ENCODE results near the gene MYL2. TPM values are rescaled to one million over a fixed set of nuclear protein-coding genes. Genes with fewer than 3 reads are reported as not detected.
A peak's percentile ranks its signal among the peaks of the same experiment; 100 is the strongest.

Gene MYL2
- total RNA-seq, 3 donors from 2014 or later (not counting 1 experiment from before 2014, with no cell fraction given): not detected

DNA sequence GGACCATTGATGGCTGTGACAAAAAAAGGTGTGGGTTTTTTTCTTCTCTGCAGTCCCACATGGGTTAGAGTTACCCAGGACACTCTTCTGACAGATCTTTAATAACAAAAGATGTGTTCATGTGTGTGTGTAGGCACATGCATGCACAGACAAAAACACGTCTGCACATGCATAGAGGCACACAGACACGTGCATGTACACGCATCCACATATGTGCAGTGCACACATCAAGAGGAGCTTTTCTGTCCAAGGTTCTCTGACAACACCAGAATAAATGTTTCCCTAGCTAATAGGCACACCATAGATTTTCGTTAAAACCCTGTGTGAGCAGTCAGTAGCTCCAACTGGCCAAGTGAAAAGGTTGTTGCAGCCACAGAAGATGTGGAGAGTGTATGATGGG is 2.8 kb upstream of the MYL2 start:
- H3K9me3 ChIP-seq (ENCODE audit: control insufficient read depth, insufficient read depth, low read length): no peaks in the 10 kb centered on the region
- H3K4me1 ChIP-seq (ENCODE audit: control insufficient read depth, insufficient read depth, low read length): no peaks in the 10 kb centered on the region
- Mint-ChIP-seq H3K9me3 (no peaks in the 10 kb centered on the region), H3K27ac (no peak overlapping the region), H3K36me3 (no peaks in the 10 kb centered on the region), H3K4me3 (no peak overlapping the region), H3K27me3 (ENCODE audit: low read depth in 2 of 2) (peaks cover 0 to 15% of the 10 kb centered on the region in 2 donors), H3K4me1 (no peaks in the 10 kb centered on the region)
- intact Hi-C loops (cut with micrococcal nuclease): no loop called here
- TF ChIP-seq, protein P1, sequence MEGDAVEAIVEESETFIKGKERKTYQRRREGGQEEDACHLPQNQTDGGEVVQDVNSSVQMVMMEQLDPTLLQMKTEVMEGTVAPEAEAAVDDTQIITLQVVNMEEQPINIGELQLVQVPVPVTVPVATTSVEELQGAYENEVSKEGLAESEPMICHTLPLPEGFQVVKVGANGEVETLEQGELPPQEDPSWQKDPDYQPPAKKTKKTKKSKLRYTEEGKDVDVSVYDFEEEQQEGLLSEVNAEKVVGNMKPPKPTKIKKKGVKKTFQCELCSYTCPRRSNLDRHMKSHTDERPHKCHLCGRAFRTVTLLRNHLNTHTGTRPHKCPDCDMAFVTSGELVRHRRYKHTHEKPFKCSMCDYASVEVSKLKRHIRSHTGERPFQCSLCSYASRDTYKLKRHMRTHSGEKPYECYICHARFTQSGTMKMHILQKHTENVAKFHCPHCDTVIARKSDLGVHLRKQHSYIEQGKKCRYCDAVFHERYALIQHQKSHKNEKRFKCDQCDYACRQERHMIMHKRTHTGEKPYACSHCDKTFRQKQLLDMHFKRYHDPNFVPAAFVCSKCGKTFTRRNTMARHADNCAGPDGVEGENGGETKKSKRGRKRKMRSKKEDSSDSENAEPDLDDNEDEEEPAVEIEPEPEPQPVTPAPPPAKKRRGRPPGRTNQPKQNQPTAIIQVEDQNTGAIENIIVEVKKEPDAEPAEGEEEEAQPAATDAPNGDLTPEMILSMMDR (IDR thresholded peaks at IDR 0.05): no peak
- no peak overlapping the region for H3K27ac ChIP-seq (ENCODE audit: low read length)
- WGBS (ENCODE audit: insufficient coverage): 86% methylated on average over 4 of the region's 4 CpGs
- DNase-seq (no peak), ATAC-seq (no peak)
- H3K36me3 ChIP-seq (ENCODE audit: control insufficient read depth, insufficient read depth, low read length): no peaks in the 10 kb centered on the region
- H3K4me3 ChIP-seq (ENCODE audit: low read length): no peak overlapping the region
- no peaks in the 10 kb centered on the region for H3K27me3 ChIP-seq (ENCODE audit: control insufficient read depth, insufficient read depth, low read length)

DNA sequence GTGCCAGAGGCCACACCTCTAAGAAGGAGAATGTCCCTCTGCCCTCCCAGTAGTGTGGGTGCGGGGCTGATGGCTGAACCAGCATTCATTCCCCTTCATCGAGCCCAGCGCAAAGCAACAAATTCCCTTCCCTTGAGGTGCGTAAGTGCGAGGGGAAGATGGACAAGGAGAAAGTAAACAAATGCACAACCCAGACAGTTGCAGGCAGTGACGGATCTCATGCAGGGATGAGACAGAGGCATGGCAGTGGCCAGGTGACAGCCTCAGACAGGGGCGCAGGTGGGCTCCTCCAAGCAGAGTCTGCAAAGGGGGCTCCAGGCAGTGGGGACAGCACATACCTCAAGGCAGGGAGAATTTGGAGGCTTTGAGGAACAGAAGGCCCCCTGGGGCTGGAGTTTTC is 2.3 kb upstream of the MYL2 start:
- Mint-ChIP-seq H3K27ac (no peak overlapping the region), H3K4me1 (no peaks in the 10 kb centered on the region), H3K36me3 (no peaks in the 10 kb centered on the region), H3K4me3 (no peak overlapping the region), H3K9me3 (no peaks in the 10 kb centered on the region), H3K27me3 (ENCODE audit: low read depth in 2 of 2) (peaks cover 0 to 18% of the 10 kb centered on the region in 2 donors)
- TF ChIP-seq, protein P1 (IDR thresholded peaks at IDR 0.05): no peak
- Histone ChIP-seq H3K27me3 (ENCODE audit: control insufficient read depth, insufficient read depth, low read length) (no peaks in the 10 kb centered on the region), H3K9me3 (ENCODE audit: control insufficient read depth, insufficient read depth, low read length) (no peaks in the 10 kb centered on the region), H3K4me1 (ENCODE audit: control insufficient read depth, insufficient read depth, low read length) (no peaks in the 10 kb centered on the region), H3K27ac (ENCODE audit: low read length) (no peak overlapping the region), H3K4me3 (ENCODE audit: low read length) (no peak overlapping the region), H3K36me3 (ENCODE audit: control insufficient read depth, insufficient read depth, low read length) (no peaks in the 10 kb centered on the region)
- intact Hi-C loops (cut with micrococcal nuclease): no loop called here
- ATAC-seq (no peak), DNase-seq (no peak)
- WGBS (ENCODE audit: insufficient coverage): 93% methylated on average over 7 of the region's 7 CpGs

DNA sequence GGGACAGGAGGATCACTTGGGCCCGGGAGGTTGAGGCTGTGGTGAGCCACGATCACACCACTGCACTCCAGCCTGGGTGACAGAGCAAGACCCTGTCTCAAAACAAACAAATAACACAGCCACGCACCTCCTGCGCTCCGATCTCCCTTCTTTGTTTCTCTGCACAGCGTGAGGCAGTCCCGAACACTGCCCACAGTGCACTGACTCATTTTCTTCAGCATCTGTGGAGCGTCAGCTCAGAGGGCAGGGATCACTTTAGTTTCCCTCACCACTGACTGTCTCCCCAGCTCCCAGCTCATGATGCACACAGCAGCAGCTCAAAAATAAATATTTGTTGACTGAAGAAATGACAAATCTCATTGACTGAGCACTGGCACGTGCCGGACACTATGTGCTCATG is 883 bp upstream of the MYL2 start:
- ATAC-seq (peak in 1 of 3 donors; percentile 2), DNase-seq (no peak)
- Histone ChIP-seq H3K4me3 (ENCODE audit: low read length) (no peak overlapping the region), H3K27me3 (ENCODE audit: control insufficient read depth, insufficient read depth, low read length) (no peaks in the 10 kb centered on the region), H3K36me3 (ENCODE audit: control insufficient read depth, insufficient read depth, low read length) (no peaks in the 10 kb centered on the region), H3K27ac (ENCODE audit: low read length) (no peak overlapping the region), H3K9me3 (ENCODE audit: control insufficient read depth, insufficient read depth, low read length) (no peaks in the 10 kb centered on the region), H3K4me1 (ENCODE audit: control insufficient read depth, insufficient read depth, low read length) (no peaks in the 10 kb centered on the region)
- intact Hi-C loops (cut with micrococcal nuclease): no loop called here
- Mint-ChIP-seq H3K27me3 (ENCODE audit: low read depth in 2 of 2) (peaks cover 0 to 18% of the 10 kb centered on the region in 2 donors), H3K27ac (no peak overlapping the region), H3K9me3 (no peaks in the 10 kb centered on the region), H3K4me3 (no peak overlapping the region), H3K36me3 (no peaks in the 10 kb centered on the region), H3K4me1 (no peaks in the 10 kb centered on the region)
- TF ChIP-seq, protein P1 (IDR thresholded peaks at IDR 0.05): no peak
- WGBS (ENCODE audit: insufficient coverage): 90% methylated on average over 10 of the region's 10 CpGs

DNA sequence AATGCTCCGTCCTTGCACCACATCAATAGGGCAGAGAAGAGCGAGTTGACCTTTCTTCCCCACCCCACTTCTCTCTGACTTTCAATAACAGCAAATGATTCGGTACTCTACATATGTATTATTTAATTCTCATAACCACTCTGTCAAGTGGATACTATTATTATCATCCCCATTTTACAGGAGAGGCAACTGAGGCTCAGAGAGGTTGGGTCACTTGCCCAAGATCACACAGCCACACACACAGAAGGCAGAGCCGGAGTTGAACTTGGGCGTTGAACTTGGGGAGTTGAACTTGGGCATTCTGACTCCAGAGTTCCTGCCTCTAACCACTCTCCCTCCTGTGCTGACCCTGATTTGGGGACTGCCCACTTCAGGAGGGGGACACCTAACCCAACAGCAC is 659 bp downstream of the MYL2 start:
- TF ChIP-seq, protein P1 (IDR thresholded peaks at IDR 0.05): no peak
- no peaks in the 10 kb centered on the region for H3K27me3 ChIP-seq (ENCODE audit: control insufficient read depth, insufficient read depth, low read length)
- intact Hi-C loops (cut with micrococcal nuclease): no loop called here
- H3K4me1 Mint-ChIP-seq: no peaks in the 10 kb centered on the region
- peaks cover 0 to 13% of the 10 kb centered on the region in 2 donors for H3K27me3 Mint-ChIP-seq (ENCODE audit: low read depth in 2 of 2)
- H3K36me3 ChIP-seq (ENCODE audit: control insufficient read depth, insufficient read depth, low read length): no peaks in the 10 kb centered on the region
- H3K36me3 Mint-ChIP-seq: no peaks in the 10 kb centered on the region
- H3K27ac ChIP-seq (ENCODE audit: low read length): no peak overlapping the region
- H3K4me3 ChIP-seq (ENCODE audit: low read length): no peak overlapping the region
- ATAC-seq (no peak), DNase-seq (no peak)
- WGBS (ENCODE audit: insufficient coverage): 88% methylated on average over 5 of the region's 5 CpGs
- H3K4me1 ChIP-seq (ENCODE audit: control insufficient read depth, insufficient read depth, low read length): no peaks in the 10 kb centered on the region
- no peaks in the 10 kb centered on the region for H3K9me3 ChIP-seq (ENCODE audit: control insufficient read depth, insufficient read depth, low read length)
- H3K4me3 Mint-ChIP-seq: no peak overlapping the region
- no peaks in the 10 kb centered on the region for H3K9me3 Mint-ChIP-seq
- H3K27ac Mint-ChIP-seq: no peak overlapping the region
